ENCODE data around the gene WDPCP. TPM values are rescaled to one million over a fixed set of nuclear protein-coding genes. Genes with fewer than 3 reads are reported as not detected.
"Not testable (repeated sequence)": the region's sequence is repeated elsewhere in the genome, so short reads cannot be mapped to it uniquely, and the experiment has no call there.

Gene WDPCP
- total RNA-seq, 4 donors from 2014 or later = 15.9 to 18.5 (median 17.4) TPM

DNA sequence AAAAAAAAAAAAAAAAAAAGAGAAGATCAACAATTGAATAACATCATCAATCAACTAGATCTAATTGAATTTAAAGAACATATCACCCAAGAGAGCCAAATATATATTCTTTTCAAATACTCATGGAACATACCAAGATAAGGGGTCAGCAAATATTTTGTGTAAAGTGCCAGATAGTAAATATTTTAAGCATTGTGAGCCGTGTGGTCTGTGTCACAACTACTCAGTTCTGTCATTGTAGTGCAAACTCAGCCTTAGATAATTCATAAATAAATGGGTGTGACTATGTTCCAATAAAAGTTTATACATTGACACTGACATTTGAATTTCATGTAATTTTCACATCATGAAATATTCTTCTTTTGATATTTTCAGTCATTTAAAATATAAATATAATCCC lies 491.8 kb downstream of the WDPCP start:
- TF ChIP-seq, protein P1, sequence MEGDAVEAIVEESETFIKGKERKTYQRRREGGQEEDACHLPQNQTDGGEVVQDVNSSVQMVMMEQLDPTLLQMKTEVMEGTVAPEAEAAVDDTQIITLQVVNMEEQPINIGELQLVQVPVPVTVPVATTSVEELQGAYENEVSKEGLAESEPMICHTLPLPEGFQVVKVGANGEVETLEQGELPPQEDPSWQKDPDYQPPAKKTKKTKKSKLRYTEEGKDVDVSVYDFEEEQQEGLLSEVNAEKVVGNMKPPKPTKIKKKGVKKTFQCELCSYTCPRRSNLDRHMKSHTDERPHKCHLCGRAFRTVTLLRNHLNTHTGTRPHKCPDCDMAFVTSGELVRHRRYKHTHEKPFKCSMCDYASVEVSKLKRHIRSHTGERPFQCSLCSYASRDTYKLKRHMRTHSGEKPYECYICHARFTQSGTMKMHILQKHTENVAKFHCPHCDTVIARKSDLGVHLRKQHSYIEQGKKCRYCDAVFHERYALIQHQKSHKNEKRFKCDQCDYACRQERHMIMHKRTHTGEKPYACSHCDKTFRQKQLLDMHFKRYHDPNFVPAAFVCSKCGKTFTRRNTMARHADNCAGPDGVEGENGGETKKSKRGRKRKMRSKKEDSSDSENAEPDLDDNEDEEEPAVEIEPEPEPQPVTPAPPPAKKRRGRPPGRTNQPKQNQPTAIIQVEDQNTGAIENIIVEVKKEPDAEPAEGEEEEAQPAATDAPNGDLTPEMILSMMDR (IDR thresholded peaks at IDR 0.05) = no peak
- DNase-seq (ENCODE audit: low spot score) (no peak), ATAC-seq (ENCODE audit: low FRiP score) (no peak)

DNA sequence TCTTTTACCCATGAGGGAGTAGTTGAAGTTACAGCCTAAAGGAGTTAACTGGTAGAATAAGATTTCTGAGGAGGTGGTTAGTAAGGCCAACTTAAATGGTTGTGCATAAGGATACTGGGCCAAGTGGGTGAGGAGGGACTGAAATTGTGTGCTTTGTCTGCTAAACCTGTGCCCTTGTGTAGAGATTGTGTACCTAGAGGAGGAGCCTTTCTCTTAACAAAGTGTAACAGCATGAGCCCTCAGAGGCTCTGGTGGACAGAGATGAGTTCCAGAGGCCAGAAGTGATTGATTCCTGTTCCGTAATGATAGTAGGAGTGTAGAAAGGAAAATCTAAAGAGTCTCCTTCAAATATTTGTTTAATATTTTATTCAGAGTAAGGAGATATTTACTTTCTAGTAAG lies 494.8 kb downstream of the WDPCP start:
- ATAC-seq (ENCODE audit: low FRiP score) (no peak), DNase-seq (ENCODE audit: low spot score) (no peak)
- TF ChIP-seq, protein P1 (IDR thresholded peaks at IDR 0.05) = no peak

DNA sequence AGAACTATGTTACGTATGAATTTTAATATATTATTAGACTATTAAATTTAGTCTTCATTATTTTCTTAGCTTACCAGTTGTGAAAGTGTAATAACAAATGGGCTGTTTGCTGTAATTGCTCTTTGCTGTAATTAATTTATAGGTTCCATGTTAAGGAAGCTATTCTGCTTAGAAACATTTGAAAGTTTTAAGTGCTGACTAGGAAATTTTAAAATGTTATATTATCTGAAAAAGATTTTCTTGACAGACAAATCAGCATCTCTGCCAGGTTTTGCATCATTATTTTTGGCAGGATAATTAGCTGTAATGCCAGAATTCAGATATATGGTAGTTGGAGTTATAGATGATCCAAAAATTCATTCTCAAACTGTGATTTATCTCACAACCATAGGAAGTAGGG lies 495.4 kb downstream of the WDPCP start:
- TF ChIP-seq, protein P1 (IDR thresholded peaks at IDR 0.05) = no peak
- ATAC-seq (ENCODE audit: low FRiP score) = no peak
- DNase-seq (ENCODE audit: low spot score) = no peak

DNA sequence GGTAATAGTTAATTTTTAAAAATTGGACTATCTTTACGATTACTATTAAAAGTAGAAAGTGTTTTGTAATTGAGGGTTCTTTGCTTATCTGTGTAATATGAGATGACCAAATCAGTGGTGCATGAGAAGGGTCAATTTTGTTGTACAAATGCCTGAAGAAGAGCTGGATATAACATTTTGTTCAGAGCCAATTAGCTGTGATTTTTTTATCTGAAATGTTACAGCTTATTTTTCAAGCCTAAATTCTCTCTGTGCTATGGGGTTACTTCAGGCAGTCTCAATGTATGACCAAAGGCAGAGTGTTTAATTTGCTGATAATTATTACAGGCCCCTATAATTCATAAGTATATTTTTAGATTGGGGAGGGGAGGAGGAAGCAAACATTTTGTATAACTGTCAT lies 495.9 kb downstream of the WDPCP start:
- no peak for ATAC-seq (ENCODE audit: low FRiP score)
- DNase-seq (ENCODE audit: low spot score) = no peak
- TF ChIP-seq, protein P1 (IDR thresholded peaks at IDR 0.05) = no peak

DNA sequence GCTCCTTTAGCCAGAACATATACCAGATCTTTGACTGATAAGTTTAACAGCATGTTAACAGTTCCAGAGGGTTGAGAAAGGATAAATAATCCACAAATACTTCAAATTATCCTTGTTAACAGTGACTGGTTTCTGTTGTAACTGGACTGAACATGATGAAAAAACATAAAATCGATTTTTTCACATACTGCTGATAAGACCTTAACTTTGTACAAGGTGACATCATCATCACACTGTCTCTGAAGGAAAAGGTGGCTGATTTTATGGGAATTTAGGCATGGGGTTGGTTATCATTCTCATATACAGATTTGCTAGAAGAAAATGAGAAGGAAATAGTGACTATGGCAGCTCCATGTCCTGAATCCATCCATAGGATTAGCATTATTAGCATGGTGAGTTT lies 501.6 kb downstream of the WDPCP start:
- ATAC-seq (ENCODE audit: low FRiP score) (no peak), DNase-seq (ENCODE audit: low spot score) (no peak)
- TF ChIP-seq, protein P1 (IDR thresholded peaks at IDR 0.05) = no peak

DNA sequence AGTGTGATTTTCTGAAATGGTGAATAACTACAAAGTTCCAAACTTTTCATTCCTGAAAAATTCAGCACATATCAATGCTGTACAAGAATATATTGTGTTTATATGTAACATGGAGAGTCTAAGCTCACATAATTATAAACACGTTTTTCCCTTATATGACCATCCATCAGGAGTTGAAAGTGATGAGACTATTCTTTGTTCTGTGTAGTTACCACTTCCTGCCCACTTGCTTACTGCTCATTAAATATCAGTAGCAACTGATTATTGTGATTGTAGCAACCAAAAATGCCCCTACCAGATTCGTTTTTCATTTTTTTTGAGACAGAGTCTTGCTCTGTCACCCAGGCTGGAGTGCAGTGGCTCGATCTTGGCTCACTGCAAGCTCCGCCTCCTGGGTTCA lies 506.9 kb downstream of the WDPCP start:
- ATAC-seq (ENCODE audit: low FRiP score) (no peak), DNase-seq (ENCODE audit: low spot score) (no peak)
- TF ChIP-seq, protein P1 (IDR thresholded peaks at IDR 0.05) = no peak

DNA sequence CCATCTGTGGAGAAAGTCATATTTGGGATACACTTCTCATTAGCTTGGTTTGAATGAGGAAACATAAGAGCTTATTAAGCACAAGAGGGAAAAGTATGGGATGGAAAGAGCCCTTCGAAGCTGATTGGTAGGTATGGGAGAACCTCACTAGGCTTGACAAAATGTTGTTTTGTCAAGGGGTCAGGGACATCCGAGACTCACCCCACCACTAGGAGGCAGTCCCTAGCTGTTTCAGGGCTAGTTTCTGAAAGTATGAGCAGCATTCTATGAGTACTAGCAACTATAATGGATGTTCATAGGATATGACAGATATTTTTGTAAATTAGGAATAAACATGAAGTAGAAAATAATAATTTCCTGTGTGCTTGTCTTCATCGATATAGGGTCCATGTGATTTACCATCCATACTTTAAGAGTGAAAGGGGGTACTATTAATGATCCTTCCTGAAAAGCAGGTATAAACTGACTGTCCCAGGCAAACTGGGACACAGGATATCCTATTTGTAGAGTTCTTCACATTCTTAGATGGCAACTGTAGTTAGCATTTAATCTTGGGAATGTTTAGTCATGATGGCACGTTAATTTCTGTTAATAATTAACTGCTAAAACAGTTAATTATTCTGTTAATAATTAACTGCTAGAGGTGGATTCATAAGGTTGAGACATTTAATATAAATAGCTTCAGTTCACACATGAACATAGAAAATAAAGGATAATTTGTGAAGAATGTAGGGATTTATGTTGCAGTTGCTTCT lies 509.2 kb downstream of the WDPCP start:
- TF ChIP-seq, protein P1 (IDR thresholded peaks at IDR 0.05) = no peak

DNA sequence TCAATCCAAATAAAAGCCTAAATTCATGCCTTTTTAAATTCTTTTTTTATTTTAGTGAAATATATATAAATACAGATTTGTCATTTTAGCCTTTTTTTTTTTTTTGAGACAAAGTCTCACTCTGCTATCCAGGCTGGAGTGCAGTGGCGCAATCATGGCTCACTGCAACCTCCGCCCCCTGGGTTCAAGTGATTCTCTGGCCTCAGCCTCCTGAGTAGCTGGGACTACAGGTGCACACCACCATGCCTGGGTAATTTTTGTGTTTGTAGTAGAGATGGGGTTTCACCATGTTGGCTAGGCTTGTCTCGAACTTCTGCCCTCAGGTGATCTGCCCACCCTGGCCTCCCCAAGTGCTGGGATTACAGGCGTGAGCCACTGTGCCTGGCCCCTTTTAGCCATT lies 513.9 kb downstream of the WDPCP start:
- not testable (repeated sequence) for ATAC-seq (ENCODE audit: low FRiP score); DNase-seq (ENCODE audit: low spot score)

More for the DNA sequence above, 509.2 kb downstream of the WDPCP start:
- DNase-seq (ENCODE audit: low spot score) (no peak), ATAC-seq (ENCODE audit: low FRiP score) (no peak)
